ENCODE results near the gene AHR.

AHR gene

DNA sequence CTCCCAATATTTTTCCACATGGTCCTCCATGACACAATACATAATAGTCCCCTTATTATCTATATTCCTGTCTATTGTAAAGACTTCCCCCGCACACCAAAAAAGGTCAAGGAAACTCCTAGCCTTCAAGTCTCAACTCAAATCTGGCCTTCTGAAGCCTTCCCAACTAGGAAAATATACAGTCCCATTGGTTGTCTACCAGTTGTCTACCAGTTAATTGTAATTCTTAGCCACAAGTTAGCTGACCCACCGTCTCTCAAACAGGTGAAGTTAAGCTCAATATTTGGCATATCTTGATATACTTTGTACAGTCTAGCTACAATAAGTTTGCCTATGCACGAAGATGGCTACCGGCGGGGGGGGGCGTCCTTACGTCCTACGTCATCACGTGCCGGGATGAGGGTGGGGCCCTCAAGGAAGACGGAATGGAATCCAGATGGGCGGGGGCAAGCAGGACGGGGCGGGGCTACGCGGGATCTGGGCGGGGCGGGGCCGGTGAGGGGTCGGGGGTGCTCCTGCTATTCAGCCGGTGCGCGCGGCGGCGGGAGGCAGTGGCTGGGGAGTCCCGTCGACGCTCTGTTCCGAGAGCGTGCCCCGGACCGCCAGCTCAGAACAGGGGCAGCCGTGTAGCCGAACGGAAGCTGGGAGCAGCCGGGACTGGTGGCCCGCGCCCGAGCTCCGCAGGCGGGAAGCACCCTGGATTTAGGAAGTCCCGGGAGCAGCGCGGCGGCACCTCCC is at the start of gene AHR:
TSS of gene AHR (plus strand) at position 551 of the 738 bp plus-strand sequence. CDS start 613 bp downstream, outside the sequence.
- peak; percentile 96 for DNase-seq (ENCODE audit: low spot score)

DNA sequence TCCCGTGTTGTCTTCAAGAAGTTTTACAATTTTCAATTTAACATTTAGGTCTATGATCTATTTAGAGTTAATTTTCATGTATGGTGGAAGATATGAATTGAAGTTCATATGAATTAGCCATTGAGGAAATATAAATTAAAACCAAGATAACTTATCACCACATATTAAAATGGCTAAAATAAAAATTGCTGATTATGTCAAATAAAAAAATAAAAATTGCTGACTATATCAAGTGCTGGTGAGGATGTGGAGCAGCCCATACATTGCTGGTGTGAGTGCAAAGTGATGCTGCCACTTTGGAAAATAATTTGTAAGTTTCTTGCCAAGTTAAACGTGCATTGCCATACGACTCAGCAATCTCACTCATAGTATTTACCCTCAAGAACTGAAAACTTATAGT is 44.6 kb upstream of the AHR start:
- DNase-seq (ENCODE audit: low spot score), result no peak

DNA sequence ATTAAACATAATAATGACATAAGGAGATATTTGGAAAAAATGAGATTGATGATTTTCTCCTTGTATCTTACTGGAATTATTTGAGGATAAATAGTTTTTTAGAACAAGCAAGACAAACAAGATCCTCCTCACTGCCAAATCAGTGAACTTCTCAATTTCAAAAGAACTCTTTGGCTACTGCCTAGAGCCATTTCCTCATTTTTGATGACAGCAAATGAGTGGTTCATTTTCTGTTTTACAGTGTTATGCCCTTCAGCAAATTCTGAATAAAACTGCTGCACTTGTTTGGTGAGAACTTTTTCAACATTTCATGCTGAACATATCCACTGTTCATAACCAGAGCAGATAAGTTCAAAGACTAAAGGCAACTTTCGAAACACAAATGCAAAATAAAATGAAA is 42.5 kb upstream of the AHR start:
- DNase-seq (ENCODE audit: low spot score), result no peak

GRCh38 chr7:17256375-17256774 is 42.1 kb upstream of the AHR start:
- no peak for DNase-seq (ENCODE audit: low spot score)

DNA sequence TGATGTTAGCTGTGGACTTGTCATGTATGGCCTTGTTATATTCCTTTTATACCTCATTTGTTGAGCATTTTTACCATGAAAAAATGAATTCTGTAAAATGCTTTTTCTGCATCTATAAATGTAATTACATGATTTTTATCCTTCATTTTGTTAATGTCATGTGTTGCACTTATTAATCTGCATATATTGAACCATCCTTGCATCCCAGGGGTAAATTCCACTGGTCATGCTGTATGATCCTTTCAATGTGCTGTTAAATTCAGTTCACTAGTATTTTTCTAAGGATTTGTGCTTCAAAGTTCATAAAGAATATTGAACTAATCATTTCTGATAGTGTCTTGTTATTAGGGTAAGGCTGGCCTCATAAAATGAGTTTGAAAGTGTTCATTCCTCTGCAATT is 31.9 kb upstream of the AHR start:
- DNase-seq (ENCODE audit: low spot score), result no peak

DNA sequence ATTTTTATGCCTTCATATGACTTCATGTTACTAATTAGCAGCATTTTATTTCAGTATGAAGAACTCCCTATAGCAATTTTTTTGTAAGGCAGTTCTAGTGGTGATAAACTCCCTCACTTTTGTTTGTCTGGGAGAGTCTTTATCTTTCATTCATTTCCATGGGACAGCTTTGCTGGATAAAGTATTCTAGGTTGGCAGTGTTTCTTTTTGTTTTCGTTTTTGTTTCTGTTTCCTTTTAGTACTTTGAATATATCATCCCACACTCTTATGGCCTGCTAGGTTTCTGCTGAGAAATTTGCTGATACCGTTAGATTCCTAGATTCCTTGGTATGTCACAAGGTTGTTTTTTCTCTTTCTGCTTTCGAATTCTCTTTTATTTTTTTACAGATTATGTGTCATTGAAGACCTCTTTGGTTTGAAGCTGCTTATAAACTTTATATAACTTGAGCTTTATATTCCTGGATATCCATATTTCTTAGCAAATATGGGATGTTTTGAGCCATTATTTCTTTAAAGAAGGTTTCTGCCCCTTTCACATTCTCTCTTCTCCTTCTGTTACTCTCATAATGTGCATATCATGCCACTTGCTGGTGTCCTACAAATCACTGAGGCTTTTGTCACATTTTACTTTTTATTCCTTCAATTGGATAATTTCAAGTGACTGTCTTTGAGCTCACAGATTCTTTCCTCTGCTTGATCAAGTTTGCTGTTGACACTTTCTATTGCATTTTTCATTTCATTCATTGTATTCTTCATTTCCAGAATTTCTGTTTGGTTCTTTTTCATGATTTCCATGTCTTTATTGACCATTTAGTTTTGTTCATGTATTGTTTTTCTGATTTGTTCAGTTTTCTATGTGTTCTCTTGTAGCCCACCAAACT is 28.9 kb upstream of the AHR start:
- no peak for DNase-seq (ENCODE audit: low spot score)

GRCh38 chr7:17274551-17275245 is 23.8 kb upstream of the AHR start:
- no peak for DNase-seq (ENCODE audit: low spot score)

DNA sequence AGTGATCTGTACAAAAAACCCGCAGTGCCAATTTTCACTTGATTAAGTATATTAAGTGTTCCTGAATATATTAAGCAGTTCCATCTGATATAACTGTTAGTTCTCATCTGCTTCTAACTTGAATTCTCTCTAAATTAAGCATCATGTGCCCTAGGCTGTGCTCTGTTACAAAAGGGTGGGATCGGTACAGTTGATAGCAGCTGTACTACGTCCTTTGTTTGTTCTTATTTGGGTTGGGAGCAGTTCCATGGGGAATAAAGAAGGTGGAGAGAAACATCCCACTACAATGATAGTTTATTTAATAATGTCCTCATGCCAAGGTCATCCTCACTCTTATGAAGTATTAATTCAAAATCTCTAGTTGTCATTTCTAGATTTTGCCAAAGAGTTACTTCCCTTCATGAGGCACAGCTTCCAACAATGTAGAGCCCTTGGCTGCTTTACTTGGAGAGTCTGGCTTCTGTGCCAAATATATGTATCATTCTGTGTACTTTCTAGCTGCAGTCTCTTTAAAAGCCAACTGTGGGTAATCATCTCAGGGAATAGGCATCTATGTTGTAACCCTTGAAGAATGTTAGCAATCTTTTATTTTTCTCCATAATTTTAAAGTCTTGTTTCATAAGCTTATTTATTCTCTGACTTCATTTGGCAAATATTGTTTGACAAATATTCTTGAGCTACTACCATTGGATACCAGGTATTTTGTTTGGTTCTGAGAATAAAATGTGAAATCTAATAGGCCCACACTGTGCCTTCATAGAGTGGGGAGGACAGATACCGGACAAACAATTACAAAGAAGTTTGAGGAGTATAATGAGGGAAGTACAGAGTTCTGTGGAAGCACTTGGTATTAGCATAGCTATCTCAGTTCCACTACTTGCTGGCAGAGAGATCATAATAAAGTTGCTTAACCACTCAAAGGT is 22.4 kb upstream of the AHR start:
- DNase-seq (ENCODE audit: low spot score), result no peak

GRCh38 chr7:17279061-17279460 is 19.4 kb upstream of the AHR start:
- no peak for DNase-seq (ENCODE audit: low spot score)

GRCh38 chr7:17289074-17289645 is 9.3 kb upstream of the AHR start:
- no peak for DNase-seq (ENCODE audit: low spot score)

- no peak for DNase-seq (ENCODE audit: low spot score)
These were observed 5.6 kb upstream of the AHR start for GRCh38 chr7:17292843-17293242.

DNA sequence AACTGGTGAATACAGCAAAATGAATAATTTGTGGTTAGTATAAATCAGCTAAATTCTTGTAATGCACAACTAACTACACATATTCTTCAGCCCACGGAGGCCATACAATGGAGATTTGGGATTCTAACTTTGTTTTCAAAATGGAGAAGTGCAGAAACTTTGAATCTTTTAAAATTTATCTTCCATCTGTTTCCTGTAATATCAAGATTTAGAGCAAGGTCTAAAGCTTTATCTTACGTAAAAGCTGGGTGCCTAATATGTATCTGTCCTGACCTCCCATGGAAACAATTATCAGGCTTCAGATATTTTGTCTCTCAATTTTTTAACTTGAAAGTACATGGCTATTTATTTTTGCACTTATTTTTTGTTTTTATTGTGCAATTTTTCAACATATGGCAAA is 5.0 kb upstream of the AHR start:
- DNase-seq (ENCODE audit: low spot score), result no peak

DNA sequence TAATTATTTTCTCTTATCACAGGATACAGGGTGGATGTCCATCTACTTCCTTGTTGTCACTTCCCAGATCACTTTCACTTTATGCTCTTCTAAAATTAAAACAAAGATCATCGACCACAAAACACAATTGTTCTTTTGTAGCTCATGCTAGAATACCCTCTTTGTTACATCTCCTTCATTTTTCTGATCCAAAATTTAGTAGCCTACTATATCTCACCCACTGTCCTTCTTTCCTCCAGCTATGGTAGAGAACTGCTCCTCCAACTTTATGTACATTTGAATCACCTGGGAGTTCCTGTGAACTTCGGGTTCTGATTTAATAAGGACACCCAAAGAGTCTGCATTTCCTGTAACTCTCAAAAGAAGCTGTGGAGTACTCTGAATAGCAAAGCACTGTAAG is 1.2 kb upstream of the AHR start:
- DNase-seq (ENCODE audit: low spot score), result peak; percentile 72

- DNase-seq (ENCODE audit: low spot score), result peak; percentile 39
These were observed 509 bp downstream of the AHR start for GRCh38 chr7:17298840-17299482.

GRCh38 chr7:17299483-17299991 is 1.1 kb downstream of the AHR start:
- DNase-seq (ENCODE audit: low spot score), result peak; percentile 34

GRCh38 chr7:17300012-17300411 is 1.6 kb downstream of the AHR start:
- DNase-seq (ENCODE audit: low spot score), result peak; percentile 12

GRCh38 chr7:17300437-17300836 is 2.0 kb downstream of the AHR start:
- no peak for DNase-seq (ENCODE audit: low spot score)

DNA sequence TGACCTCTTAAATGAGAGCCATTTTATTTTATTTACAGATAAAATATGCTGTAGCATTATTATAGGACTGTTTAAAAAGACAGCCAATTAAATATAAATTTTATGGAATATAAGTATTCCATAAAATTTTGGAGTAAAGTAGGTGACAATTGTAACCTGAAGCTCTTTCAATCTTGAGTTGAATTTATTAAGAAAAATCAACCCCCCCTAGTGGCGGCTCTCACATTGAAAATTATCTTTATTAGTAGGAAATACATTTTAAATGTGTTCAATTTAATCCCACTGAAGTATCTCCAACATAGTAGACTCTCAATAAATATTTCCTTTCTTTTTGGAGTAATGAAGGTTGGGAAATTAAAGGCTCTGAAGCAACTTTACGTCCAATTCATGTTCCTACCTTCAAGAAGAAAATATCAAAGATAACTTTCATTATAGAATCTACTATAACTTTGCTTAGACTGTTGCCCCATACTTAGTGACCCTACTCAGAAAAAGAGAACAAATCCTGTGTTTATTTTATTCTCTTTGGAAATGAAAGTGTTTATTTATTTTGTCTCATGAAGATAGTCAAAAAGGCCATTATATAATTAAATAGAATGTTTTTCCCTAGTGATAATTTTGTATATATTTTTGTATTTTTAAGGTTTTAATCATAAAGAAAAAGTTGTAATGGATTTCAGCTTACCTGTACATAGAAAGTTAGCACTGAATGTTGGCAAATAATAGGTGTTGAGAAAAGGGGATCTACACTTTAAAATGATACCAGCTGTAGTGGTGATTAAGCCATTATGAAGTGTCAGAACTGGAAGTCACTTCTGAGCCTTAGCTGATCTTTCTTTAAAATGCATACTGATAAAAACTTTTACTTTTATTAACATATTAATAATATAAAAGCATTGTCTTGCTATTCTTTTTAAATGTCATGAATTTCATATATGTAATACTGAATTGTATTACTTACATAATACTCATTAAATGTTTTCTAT is 3.3 kb downstream of the AHR start:
- peak; percentile 60 for DNase-seq (ENCODE audit: low spot score)

GRCh38 chr7:17302575-17303142 is 4.2 kb downstream of the AHR start:
- no peak for DNase-seq (ENCODE audit: low spot score)
